Tibial nerve (tissue), 4 donors: Measurements from ENCODE around the gene PIK3R1.

ENCODE experiments used
- CTCF ChIP-seq, 5 experiments: fragments of 200-600 bp in 3 of 5; fragments of 450-650 bp in 2 of 5; sonication (generic) in 3 of 5; IDR thresholded peaks; one replicate each; pipeline ENCODE4 v1.5.1; 2016 to 2019; ENCODE audit warnings: antibody characterized with exemption in 5 of 5, mild to moderate bottlenecking in 3 of 5, moderate library complexity in 2 of 5
- EP300 ChIP-seq, 2 donors: sonication (generic); formaldehyde crosslinking; IDR thresholded peaks; one replicate each; pipeline ENCODE4 v1.6.1; 2017; ENCODE audit warnings: antibody characterized with exemption in 2 of 2, mild to moderate bottlenecking in 1 of 2

GRCh38 chr5:68240771-68241170, 25.2 kb downstream of the PIK3R1 start:
- TF ChIP-seq EP300 (IDR thresholded peaks at IDR 0.05) = no peak
- TF ChIP-seq CTCF (IDR thresholded peaks at IDR 0.05) = no peak
